ENCODE results near the gene GIPC1.

Gene GIPC1

GRCh38 chr19:14502334-14503092 lies 6.6 kb upstream of the GIPC1 start:
- no peak for DNase-seq (ENCODE audit: low spot score)
- Histone ChIP-seq H3K4me3 (no peak overlapping the region), H3K27ac (no peak overlapping the region)
- no peak for TF ChIP-seq CTCF (IDR thresholded peaks at IDR 0.05)

DNA sequence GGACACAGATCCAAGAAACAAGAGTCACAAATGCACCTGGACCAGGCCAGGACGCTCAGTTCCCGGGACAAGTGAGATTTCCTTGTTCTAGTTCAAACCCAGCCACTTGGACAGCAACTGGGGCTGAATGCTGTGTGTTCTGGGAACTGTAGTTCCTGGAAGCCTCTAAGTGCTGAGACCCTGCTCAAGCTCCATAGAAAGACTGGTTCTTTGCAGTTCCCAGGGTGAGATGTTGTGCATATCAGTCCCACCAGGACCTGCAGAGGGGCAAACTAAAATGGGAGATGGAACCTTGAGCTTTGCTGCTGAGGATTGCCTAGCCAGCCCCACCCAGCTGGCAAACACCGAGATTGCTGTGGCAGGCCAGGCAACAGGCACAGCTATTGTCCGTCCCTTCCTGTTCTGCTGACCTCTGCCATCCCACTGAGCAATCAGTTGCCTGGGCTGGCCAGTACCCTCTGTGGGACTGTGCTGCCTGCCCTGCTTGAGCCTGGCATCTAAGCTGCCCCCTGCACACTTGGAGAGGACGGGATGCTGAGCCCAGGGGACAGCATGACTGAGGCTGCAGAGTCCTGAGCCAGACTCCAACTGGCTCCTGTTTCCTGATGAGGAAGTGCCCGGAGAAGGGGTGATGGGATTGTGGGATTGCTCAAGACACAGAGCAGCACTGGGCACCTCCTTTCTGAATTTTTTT lies 1.4 kb upstream of the GIPC1 start:
- DNase-seq (ENCODE audit: low spot score) = no peak
- H3K27ac ChIP-seq = peak overlapping the region in 1 of 2 donors; percentile 79
- H3K4me3 ChIP-seq = no peak overlapping the region
- TF ChIP-seq CTCF (IDR thresholded peaks at IDR 0.05) = no peak

- no peak for DNase-seq (ENCODE audit: low spot score)
- Histone ChIP-seq H3K4me3 (peak overlapping the region; percentile 85), H3K27ac (peak overlapping the region; percentile 33 to 79)
- no peak for TF ChIP-seq CTCF (IDR thresholded peaks at IDR 0.05)
These were observed 904 bp upstream of the GIPC1 start for GRCh38 chr19:14496834-14497227.

DNA sequence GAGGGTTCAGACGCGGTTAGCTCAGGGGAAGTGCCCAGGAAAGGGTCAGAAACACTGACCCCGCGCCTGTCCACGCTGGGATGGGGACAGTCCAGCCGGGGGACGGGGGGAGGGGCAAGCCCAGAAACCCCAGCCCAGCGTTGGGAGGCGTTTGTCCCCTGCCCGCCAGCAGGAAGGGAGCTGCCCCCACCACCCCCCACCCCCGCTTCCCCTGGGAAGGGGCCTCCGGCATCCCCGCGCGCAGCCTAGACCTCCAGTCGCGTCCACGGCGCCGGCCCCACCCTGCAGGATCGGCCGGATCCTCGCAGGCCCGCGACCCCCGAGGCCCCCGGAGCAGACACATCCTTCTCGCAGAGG lies 277 bp downstream of the GIPC1 start:
- Histone ChIP-seq H3K4me3 (peak overlapping the region; percentile 85), H3K27ac (peak overlapping the region; percentile 35 to 79)
- no peak for DNase-seq (ENCODE audit: low spot score)
- no peak for TF ChIP-seq CTCF (IDR thresholded peaks at IDR 0.05)

GRCh38 chr19:14494910-14495671 lies 836 bp downstream of the GIPC1 start:
- Histone ChIP-seq H3K27ac (peak overlapping the region; percentile 35 to 79), H3K4me3 (peak overlapping the region; percentile 85)
- no peak for DNase-seq (ENCODE audit: low spot score)
- TF ChIP-seq CTCF (IDR thresholded peaks at IDR 0.05) = no peak

DNA sequence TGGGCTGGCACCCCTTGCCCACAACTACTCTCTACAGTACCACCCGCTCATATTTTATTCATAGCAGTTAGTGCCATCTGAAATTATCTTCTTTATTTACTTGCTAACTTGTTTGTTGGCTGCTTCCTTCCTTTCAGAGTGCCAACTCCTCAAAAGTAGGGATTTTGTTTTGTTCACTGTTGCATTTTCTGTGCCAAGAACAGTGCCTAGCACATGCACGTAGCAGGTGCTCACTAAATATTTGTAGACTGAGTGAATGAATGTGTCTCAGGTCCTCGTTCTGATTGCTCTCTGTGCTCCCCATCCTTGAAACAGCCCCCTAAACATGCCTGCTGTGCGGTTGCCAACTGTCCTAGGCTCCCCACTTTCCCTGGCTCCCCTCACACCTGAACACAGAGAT lies 1.5 kb downstream of the GIPC1 start:
- no peak for DNase-seq (ENCODE audit: low spot score)
- TF ChIP-seq CTCF (IDR thresholded peaks at IDR 0.05) = no peak
- no peak overlapping the region for H3K27ac ChIP-seq
- H3K4me3 ChIP-seq = peak overlapping the region; percentile 85
